H4 (cell line): ENCODE data around the gene MUC21. TPM values are rescaled to one million over a fixed set of nuclear protein-coding genes. Genes with fewer than 3 reads are reported as not detected.

Experiments used
- DNase-seq: peaks from one replicate; pipeline ENCODE4 v3.0.0-alpha.2; 2015; ENCODE audit warnings: low spot score
- total RNA-seq: library from RNA; depleted of rRNA; stranded (reverse); fragments of >200 nt; shearing (Covaris generic); gene quantifications from 2 replicates; pipeline ENCODE4 v1.2.3, GENCODE V29; 2014; rRNA removed

MUC21 gene
- total RNA-seq: not detected in 2 replicates

DNA sequence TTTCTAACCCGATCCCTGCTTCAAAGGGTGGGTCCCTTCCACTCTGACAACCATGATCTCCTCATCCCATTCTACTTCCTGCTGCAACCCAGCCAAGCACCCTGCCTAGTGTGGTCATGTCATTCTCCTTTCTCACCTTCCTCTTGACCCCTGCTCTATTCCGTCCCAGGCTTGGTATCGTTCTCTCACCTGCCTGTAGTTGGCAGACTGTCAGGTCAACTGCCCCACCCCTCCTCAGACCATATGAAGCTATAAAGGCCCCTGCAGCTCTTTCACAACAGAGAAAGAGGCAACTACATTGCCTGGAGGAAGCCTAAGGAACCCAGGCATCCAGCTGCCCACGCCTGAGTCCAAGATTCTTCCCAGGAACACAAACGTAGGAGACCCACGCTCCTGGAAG lies at the start of gene MUC21:
Gene MUC21 (plus strand): TSS at position 280 of the 400 bp plus-strand sequence. CDS start 241 bp downstream, outside the sequence.
- no peak for DNase-seq

DNA sequence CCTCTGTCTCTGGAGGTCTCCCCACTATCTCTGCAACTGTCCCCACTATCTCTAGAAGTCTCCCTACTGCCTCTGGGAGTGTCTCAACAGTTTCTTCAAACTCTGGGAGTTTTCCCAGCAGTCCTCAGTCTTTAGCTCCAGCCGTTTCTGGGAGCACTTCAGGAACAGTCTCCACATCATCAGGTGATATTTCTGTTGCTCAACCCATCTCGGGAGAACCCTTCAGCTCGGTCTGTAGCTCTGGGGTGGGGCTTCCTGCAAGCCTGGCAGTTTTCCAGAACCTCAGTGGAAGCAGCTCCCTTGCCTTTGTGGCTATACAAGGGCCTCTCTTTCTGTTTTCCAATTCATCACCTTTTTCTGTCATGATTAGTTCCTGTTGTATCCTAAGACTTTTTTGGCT lies 48.5 kb upstream of the MUC21 start:
- no peak for DNase-seq

DNA sequence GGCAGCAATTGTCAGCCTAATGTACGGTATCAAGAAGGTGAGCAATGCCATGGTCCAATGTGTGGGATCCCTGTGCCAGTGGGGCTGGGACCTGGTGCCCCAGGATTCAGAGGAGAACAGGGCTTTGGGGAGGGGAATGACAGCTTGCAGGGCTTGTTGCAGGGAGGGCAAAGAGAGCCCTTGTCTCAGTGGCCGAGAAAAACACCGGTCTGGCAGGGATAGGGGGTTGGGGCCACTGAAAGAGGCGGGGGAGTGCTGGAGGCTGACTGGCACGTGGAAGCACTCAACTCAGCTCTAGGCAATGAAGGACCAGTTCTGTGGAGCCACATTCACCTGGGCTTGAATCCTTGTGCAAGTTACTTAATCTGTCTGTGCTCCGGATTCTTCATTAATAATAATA lies 46.3 kb upstream of the MUC21 start:
- no peak for DNase-seq

DNA sequence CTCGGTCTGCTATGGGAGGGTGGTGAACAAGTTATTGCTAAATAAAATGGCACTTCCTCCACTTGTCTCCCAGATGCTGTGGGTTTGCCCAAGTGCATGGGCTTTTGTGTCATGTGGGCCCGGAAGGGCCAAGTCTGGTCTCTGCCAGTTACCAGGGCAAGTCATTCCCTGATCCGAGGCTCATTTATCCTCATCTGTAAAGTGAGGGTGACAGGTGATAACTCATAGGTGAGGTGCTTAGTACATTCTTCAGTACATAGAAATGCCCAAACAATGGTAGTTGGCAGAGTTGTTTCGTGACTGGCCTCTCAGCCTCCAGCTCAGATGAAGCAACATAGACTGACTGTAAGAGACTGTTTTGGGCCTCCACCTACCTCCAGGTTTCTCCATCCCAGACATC lies 44.8 kb upstream of the MUC21 start:
- DNase-seq: no peak

DNA sequence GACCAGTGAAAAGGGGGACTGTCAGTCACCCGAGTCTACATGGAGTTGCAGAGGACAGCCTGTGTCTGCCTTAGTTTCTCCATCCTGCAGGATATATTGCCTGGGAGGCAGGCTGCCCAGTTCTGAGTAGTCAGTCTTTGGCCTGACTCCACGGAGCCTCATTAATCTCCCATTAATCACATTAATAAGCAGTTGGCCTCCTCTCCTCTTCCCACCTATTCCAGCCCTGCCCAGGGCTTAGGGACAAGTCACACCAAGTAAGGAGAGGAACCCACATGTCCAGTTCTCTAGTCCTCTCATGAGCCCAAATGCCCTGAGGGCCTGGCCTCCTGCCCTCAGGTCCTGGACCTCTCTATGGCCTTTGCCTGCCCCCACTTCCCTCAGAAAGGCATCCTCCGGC lies 44.0 kb upstream of the MUC21 start:
- no peak for DNase-seq

DNA sequence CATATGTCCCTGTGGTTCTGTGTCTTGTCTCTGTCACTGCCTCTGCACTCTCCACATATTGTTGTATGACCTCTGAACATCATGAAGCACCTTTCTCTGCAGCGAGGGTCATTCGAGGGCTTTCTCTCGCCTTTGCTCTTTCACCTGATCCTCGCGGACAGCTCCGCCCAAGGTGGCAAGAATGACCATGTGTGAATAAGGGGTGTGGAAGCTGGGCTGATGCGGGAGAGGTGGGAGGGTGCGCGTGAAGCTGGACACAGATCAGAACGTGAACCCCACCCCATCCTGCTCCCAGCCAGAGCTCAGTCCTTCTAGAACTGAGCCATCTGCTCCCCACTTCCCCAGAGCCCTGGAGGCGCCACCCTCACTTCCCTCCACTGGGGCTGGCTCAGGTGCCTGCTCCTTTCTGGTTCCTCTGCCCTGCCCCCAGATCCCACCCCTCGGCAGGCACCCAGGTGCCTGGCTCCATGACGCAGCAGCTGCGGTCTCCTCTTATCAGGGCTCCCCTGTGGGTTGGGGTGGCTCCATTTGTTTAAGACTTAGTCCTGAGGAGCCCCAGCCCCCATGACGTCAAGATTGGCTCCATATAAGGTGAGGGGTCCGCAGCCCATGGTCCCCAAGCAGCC lies 43.0 kb upstream of the MUC21 start, which contains the start of gene MUCL3:
Gene MUCL3 (plus strand): TSS at position 613 of the 626 bp plus-strand sequence. CDS start 27 bp downstream, outside the sequence.
- DNase-seq: no peak

DNA sequence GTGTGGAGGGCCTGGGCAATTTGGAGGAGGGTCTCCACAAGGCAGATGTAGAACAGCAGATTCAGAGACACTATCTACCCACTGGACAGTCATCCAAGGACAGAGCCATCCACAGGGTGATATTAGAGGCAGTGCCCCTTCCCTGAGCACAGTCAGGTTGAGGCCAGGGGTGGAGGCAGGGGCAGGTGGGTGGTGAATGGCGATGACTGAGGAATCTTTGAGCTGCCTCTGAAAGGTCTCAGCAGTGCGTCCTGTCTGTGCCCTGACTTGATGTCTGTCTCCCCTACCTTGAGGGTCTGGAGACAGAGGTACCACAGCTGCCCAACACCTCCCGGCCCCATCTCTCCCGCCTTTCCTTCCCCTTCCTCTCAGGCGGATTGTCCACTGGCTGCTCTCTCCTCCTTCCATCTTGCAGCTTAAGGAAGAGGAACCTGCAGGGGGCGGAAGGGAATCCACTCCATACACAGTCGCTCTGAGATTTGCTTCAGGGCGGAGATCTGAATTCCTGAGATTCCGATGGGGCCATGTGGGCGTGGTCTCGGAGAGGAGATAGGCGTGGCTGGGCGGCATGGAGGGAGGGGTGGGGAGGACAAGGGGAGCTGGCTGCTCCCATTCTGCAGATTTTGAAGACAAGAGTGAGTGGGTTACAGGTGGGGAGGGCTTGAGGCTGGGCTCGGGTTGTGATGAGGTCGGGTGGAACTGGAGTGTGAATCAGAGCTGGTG lies 41.0 kb upstream of the MUC21 start:
- DNase-seq: peak; percentile 85

DNA sequence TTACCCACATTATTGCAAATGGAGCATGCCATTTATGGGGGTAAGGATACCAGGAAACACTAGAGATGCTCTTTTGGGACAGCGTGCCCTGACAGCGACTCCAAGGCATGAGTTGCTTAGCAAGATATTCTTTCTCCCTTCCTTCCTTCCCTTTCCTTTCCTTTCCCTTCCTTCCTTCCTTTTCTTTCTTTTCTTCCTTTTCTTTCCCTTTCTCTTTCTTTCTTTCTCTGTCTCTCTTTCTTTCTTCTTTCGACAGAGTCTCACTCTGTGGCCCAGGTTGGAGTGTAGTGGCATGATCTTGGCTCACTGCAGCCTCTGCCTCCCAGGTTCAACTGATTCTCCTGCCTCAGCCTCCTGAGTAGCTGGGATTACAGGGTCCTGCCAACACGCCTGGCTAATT lies 39.5 kb upstream of the MUC21 start:
- no peak for DNase-seq

DNA sequence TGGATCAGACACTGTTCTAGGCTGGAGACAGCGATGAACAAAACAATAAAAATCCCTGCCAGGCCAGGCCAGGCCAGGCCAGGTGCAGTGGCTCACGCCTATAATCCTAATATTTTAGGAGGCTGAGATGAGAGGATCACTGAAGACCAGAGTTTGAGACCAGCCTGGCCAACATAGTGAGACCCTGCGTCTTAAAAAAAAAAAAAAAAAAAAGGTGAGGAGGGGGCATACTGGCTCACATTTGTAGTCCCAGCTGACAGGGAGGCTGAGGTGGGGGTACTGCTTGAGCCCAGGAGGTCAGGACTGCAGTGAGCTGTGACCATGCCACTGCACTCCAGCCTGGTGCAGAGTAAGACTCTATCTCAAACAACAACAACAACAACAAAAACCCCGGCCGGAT lies 38.2 kb upstream of the MUC21 start:
- DNase-seq: no peak

DNA sequence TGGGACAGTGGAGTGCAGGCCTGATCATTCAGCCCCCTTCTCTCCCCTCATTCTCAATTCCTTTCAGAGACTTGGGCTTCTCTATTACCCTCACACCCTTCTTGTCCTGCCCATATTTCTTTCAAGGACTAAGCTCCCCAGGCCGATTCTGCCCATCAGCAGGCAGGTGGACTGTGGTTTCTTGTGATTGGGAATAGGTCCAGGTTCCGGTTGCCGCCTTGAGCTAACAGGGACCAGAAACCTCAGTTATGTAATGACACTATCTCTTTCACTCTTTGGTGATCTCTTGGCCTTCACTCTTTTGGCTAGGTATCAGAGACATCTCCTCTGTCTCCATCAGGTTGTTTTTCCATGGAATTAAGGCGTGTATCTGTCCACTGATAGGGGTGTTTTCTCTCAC lies 36.3 kb upstream of the MUC21 start:
- DNase-seq: no peak

DNA sequence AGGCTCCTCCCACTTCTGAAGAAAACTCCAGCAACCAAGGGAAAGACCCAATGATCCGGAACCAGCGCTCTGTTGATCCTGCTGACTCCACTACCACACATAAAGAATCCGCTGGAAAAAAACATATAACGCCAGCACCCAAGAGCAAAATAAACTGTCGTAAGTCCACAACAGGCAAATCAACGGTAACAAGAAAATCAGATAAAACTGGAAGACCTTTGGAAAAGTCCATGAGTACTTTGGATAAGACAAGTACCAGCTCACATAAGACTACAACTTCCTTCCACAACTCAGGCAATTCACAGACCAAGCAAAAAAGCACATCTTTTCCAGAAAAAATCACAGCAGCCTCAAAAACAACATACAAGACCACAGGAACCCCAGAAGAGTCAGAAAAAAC lies 34.7 kb upstream of the MUC21 start:
- DNase-seq: no peak

DNA sequence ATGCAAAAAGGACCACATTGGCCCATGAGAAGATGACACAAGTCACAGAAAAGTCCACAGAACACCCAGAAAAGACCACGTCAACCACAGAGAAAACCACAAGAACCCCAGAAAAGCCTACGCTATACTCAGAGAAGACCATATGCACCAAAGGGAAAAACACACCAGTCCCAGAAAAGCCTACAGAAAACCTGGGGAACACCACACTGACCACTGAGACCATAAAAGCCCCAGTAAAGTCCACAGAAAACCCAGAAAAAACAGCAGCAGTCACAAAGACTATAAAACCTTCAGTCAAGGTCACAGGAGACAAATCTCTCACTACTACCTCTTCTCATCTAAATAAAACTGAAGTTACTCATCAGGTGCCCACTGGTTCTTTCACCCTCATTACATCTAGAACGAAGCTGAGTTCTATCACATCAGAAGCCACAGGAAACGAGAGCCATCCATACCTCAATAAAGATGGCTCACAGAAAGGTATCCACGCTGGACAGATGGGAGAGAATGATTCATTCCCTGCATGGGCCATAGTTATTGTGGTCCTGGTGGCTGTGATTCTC lies 31.5 kb upstream of the MUC21 start:
- DNase-seq: no peak

DNA sequence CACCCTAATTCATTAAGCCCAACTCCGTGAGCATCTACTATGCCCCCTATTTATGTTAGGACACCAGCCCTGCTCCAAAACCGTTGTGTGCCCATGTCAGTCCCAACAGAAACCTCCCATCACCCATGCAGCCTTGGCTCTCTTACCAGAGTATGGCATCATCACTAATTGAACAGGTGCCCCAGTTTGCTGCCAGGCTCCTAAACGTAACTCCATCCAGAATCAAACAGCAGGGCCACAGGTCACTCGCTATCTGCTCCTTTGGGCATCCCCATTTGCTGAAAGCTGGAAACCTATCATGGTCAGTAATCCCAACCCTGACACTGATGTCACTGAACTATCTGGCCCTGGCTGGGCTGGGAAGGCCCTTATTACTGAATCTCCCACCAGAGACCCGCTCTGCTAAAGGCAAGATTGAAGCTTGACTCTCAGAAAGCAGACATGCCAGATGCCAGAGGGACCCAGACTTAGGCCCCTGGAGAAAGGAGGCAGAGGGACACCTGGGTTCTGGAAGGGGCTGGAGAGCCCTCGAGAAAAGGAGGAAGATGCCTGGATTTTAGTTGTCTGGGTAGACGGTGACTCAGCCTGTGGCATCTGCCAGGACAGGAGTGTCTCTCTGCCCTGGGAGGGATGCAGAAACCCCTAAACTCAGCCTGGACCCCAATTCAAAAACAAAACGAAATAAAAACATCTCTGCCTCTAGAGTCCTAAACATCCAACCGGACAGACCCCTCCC lies 28.7 kb upstream of the MUC21 start:
- no peak for DNase-seq

DNA sequence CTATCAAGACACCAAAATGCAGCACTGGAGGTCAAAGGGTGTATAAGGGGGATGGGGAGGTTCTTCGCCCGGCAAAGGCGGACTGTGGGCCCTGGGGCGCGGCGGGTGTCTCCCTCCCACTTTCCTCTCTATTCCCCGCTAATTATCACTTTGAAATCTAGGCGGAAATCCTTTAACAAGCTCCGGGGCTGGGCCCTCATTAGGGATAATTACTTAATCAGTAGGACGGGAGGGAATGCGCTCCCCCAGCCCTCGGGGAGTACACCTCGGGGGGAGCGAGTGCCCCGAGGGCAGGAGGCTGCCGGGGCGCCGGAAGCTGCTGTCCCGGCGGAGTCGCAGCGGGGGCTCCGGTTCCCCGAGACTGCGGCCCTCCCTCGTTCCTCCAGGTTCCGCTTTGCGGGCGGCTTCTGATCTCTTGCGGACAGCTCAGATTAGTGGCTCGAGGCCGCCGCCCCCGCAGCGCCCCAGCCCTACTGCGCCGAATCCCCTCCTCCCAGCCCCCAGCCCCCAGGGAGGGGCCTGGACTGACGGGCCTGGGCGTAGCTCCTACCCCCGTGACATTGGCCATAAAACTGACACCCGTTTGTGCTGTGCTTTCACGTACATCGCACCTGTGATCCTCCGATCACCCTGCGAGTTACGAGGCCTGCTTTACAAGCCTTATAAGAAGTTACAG lies 28.0 kb upstream of the MUC21 start:
- DNase-seq: no peak

DNA sequence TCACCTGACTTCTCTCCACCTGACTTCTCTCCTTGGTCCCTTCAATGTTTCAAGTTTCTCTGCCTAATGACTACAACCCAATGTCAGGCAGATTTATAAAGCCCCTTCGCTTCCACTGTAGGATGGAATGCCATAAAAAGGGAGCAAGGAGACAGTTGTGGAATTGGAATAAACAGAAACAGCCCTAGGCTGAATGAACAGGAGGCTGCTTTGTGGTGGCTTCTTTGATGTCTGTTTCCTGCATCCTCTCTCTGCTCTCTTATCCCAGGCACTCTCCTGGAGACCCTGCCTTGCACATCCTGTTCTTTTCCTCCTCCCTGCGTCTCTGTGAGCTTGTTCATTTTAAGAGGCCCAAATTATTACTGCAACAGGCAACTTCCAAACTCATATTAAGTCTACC lies 25.8 kb upstream of the MUC21 start:
- DNase-seq: no peak

DNA sequence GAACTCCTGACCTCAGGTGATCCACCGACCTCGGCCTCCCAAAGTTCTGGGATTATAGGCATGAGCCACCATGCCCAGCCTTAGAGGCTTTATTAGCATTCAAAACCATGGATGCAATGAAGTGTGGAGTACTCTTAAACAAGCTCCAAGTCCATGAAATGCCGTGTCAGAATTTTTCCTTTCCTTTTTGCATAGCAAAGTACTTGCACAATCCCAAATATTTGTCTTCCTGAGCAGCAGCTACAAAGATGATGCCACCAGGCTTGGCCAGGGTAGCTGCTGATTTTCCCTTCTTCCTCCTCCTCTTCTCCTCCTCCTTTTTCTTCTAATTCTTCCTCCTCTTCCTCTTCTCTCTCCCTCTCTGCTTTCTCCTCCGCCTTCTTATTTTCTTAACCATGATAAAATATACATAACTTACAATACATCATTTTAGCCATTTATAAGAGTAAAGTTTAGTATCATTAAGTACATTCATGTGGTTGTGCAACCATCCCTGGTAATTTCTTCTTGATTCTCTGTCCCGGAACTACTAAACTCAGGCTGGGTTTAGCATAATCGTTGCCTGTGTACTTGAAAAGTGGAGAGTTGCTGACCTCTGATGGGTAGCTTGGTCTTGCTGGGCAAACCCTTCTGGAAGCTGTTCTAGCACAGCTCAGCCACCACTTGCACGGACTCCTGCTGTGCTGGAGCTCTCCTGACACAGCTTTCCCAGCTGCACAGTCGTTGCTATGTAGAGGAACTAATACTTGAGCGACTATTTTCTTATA lies 22.4 kb upstream of the MUC21 start:
- DNase-seq: no peak

DNA sequence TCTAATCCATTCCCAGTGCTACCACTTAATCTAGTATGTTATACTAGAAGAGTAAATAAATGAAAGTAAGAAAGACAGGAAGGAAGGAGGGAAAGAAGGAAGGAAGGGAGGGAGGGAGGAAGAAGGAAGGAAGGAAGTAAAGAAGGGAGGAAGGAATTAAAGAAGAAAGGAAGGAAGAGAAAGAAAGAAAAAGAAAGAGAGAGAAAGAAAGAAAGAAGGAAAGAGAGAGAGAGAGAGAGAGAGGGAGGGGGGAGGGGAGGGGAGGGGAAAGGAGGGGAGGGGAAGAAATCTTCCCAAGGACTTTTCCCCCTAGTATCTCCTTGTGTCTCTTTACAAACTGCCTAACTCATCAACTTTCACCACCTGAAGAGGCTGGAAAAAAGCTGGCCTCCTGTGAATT lies 20.8 kb upstream of the MUC21 start:
- DNase-seq: no peak

DNA sequence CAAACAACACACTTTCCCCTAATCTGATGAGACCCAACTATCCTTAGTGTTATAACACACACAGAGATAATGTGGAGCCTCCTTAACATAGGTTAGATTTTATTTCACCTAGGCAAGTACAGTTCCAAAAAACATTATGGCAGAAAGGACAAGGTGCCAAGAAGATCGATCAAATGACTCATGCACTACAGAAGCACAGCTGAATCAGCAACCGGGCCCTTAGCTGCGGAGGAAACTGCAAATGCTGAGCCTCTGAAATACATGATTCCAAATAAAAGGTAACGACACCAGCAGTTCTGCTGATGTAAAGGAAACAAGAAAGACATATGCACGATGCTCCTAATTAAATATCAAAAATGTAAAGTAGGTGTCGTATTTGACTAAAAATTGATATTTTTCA lies 19.9 kb upstream of the MUC21 start:
- no peak for DNase-seq

DNA sequence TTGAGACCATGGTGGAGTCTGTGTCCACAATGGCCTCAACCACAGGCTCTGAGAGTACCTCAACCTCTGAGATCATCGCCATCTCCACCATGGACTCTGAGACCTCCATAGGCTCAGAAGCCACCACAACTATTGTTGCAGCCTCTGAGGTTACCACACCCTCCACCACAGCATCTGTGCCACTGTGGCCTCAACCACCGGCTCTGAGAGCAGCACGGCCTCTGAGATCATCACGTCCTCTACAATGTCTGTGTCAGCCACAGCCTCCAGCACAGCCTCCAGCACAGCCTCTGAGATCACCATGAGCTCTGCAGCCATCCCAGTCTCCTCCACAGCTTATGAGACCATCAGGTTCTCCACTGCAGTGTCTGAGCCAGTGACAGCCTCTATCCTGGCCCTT lies 19.4 kb upstream of the MUC21 start:
- peak; percentile 29 for DNase-seq

DNA sequence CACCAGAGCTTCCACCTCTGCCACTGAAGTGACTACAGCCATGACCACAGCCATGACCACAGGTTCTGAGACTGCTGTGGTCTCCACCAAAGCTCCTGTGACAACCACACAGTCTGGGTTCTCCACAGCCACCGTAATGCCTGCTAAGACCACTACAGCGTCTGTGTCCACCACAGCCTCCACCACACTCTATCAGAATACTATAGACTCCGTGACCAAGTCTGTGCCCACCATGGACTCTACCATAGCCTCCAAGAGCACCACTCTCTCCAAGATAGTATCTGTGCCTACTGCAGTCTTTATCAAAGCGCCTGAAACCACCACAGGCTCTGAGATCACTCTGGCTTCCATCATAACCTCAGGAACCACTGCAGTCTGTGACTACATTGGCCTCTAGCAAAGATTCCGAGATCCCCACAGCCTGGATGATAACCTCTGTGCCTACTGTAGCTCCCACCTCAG lies 18.3 kb upstream of the MUC21 start:
- no peak for DNase-seq

DNA sequence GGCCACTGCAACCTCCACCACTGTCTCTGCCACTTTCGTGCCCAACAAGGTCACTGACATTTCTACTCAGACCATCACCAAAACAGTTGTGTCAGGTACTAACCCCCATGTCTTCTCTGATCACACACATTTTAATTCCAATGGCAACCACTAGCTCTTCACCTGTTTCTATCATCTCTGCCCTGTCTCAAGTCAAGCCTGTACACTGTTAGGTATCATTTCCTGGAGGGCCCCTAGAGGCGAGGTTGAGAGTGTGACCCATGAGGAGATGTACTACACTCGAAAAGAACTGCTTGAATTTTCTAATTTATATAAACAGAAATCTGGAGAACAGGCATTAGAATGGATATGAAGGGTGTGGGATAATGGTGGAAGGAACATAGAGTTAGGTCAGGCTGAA lies 17.4 kb upstream of the MUC21 start:
- no peak for DNase-seq
